HG02798 (cell line): ENCODE results near the gene POLR1B.
"Not testable (repeated sequence)": the region's sequence is repeated elsewhere in the genome, so short reads cannot be mapped to it uniquely, and the experiment has no call there.

Experiments
- ATAC-seq: cut with Tn5 transposase; IDR thresholded peaks from one replicate; pipeline ENCODE4 v1.9.1; 2021; ENCODE audit warnings: mild to moderate bottlenecking; ENCODE audit not compliant: unreplicated experiment, poor library complexity

Gene POLR1B

GRCh38 chr2:112542123-112542983 is at the start of gene POLR1B:
Gene POLR1B, plus strand, starts transcription at chr2:112542465. Its CDS starts 30 bp downstream, at chr2:112542495.
- peak; percentile 84 for ATAC-seq

GRCh38 chr2:112493048-112493447 is 49.2 kb upstream of the POLR1B start:
- ATAC-seq, result no peak

GRCh38 chr2:112493858-112494648 is 48.2 kb upstream of the POLR1B start:
- no peak for ATAC-seq

GRCh38 chr2:112494828-112495227 is 47.4 kb upstream of the POLR1B start:
- no peak for ATAC-seq

GRCh38 chr2:112495878-112496277 is 46.4 kb upstream of the POLR1B start:
- not testable (repeated sequence) for ATAC-seq

- peak; percentile 70 for ATAC-seq
These were observed 41.3 kb upstream of the POLR1B start for GRCh38 chr2:112500850-112501484.

GRCh38 chr2:112509239-112509998 is 32.8 kb upstream of the POLR1B start:
- not testable (repeated sequence) for ATAC-seq

- no peak for ATAC-seq
These were observed 25.5 kb upstream of the POLR1B start for GRCh38 chr2:112516801-112517200.

- ATAC-seq, result no peak
These were observed 23.5 kb upstream of the POLR1B start for GRCh38 chr2:112518807-112519206.

GRCh38 chr2:112519506-112519905 is 22.8 kb upstream of the POLR1B start:
- no peak for ATAC-seq

- no peak for ATAC-seq
These were observed 22.0 kb upstream of the POLR1B start for GRCh38 chr2:112520234-112520783.

- no peak for ATAC-seq
These were observed 18.9 kb upstream of the POLR1B start for GRCh38 chr2:112523291-112523777.

- ATAC-seq, result not testable (repeated sequence)
These were observed 18.0 kb upstream of the POLR1B start for GRCh38 chr2:112524276-112524675.

GRCh38 chr2:112528541-112528940 is 13.7 kb upstream of the POLR1B start:
- no peak for ATAC-seq

GRCh38 chr2:112529757-112530156 is 12.5 kb upstream of the POLR1B start:
- ATAC-seq, result no peak

- ATAC-seq, result no peak
These were observed 11.5 kb upstream of the POLR1B start for GRCh38 chr2:112530728-112531127.

GRCh38 chr2:112534826-112535225 is 7.4 kb upstream of the POLR1B start:
- ATAC-seq, result no peak

- ATAC-seq, result not testable (repeated sequence)
These were observed 5.6 kb upstream of the POLR1B start for GRCh38 chr2:112536665-112537064.

GRCh38 chr2:112539306-112539705 is 3.0 kb upstream of the POLR1B start:
- ATAC-seq, result no peak

GRCh38 chr2:112540906-112541305 is 1.4 kb upstream of the POLR1B start:
- ATAC-seq, result no peak
